ENCODE measurements around the gene DSCAML1.

The DSCAML1 gene

GRCh38 chr11:117545706-117546105 is 251.3 kb downstream of the DSCAML1 start:
- Histone ChIP-seq H3K27ac (ENCODE audit: low read depth, low read length) (no peak overlapping the region), H3K27me3 (ENCODE audit: control insufficient read depth, insufficient read depth, low read length) (no peaks in the 10 kb centered on the region; the same call in 1 of the 2 replicates), H3K4me1 (ENCODE audit: control insufficient read depth, insufficient read depth, low read length) (peaks cover 19% of the 10 kb centered on the region), H3K4me3 (ENCODE audit: low read depth, low read length) (no peak overlapping the region), H3K9ac (ENCODE audit: low read length) (no peak overlapping the region), H3K36me3 (ENCODE audit: control insufficient read depth, insufficient read depth, low read length) (no peaks in the 10 kb centered on the region), H3K9me3 (ENCODE audit: control insufficient read depth, insufficient read depth, low read depth, low read length) (no peaks in the 10 kb centered on the region)

- Histone ChIP-seq H3K4me1 (ENCODE audit: control insufficient read depth, insufficient read depth, low read length) (peaks cover 19% of the 10 kb centered on the region), H3K4me3 (ENCODE audit: low read depth, low read length) (no peak overlapping the region), H3K27ac (ENCODE audit: low read depth, low read length) (no peak overlapping the region), H3K27me3 (ENCODE audit: control insufficient read depth, insufficient read depth, low read length) (no peaks in the 10 kb centered on the region; the same call in 1 of the 2 replicates), H3K9me3 (ENCODE audit: control insufficient read depth, insufficient read depth, low read depth, low read length) (no peaks in the 10 kb centered on the region), H3K36me3 (ENCODE audit: control insufficient read depth, insufficient read depth, low read length) (no peaks in the 10 kb centered on the region), H3K9ac (ENCODE audit: low read length) (no peak overlapping the region)
These were observed 252.8 kb downstream of the DSCAML1 start for GRCh38 chr11:117544130-117544800.

GRCh38 chr11:117541211-117541610 is 255.8 kb downstream of the DSCAML1 start:
- Histone ChIP-seq H3K4me1 (ENCODE audit: control insufficient read depth, insufficient read depth, low read length) (peaks cover 11% of the 10 kb centered on the region), H3K9me3 (ENCODE audit: control insufficient read depth, insufficient read depth, low read depth, low read length) (no peaks in the 10 kb centered on the region), H3K27ac (ENCODE audit: low read depth, low read length) (no peak overlapping the region), H3K27me3 (ENCODE audit: control insufficient read depth, insufficient read depth, low read length) (no peaks in the 10 kb centered on the region; the same call in 1 of the 2 replicates), H3K4me3 (ENCODE audit: low read depth, low read length) (no peak overlapping the region), H3K9ac (ENCODE audit: low read length) (no peak overlapping the region), H3K36me3 (ENCODE audit: control insufficient read depth, insufficient read depth, low read length) (no peaks in the 10 kb centered on the region)

GRCh38 chr11:117538263-117539135 is 258.5 kb downstream of the DSCAML1 start:
- peaks cover 6% of the 10 kb centered on the region; the same call in 1 of the 2 replicates for H3K4me1 ChIP-seq (ENCODE audit: control insufficient read depth, insufficient read depth, low read length)
- no peak overlapping the region for H3K27ac ChIP-seq (ENCODE audit: low read depth, low read length)
- no peak overlapping the region for H3K9ac ChIP-seq (ENCODE audit: low read length)
- H3K9me3 ChIP-seq (ENCODE audit: control insufficient read depth, insufficient read depth, low read depth, low read length), result 0 out of 2 replicates have a peak, but pooled peaks cover 2% of the 10 kb centered on the region
- H3K27me3 ChIP-seq (ENCODE audit: control insufficient read depth, insufficient read depth, low read length), result no peaks in the 10 kb centered on the region
- no peak overlapping the region for H3K4me3 ChIP-seq (ENCODE audit: low read depth, low read length)
- no peaks in the 10 kb centered on the region for H3K36me3 ChIP-seq (ENCODE audit: control insufficient read depth, insufficient read depth, low read length)

GRCh38 chr11:117535850-117536411 is 261.1 kb downstream of the DSCAML1 start:
- no peak overlapping the region for H3K27ac ChIP-seq (ENCODE audit: low read depth, low read length)
- H3K4me1 ChIP-seq (ENCODE audit: control insufficient read depth, insufficient read depth, low read length), result peaks cover 6% of the 10 kb centered on the region; the same call in 1 of the 2 replicates
- H3K27me3 ChIP-seq (ENCODE audit: control insufficient read depth, insufficient read depth, low read length), result no peaks in the 10 kb centered on the region
- H3K36me3 ChIP-seq (ENCODE audit: control insufficient read depth, insufficient read depth, low read length), result no peaks in the 10 kb centered on the region
- H3K9me3 ChIP-seq (ENCODE audit: control insufficient read depth, insufficient read depth, low read depth, low read length), result 0 out of 2 replicates have a peak, but pooled peaks cover 2% of the 10 kb centered on the region
- H3K9ac ChIP-seq (ENCODE audit: low read length), result no peak overlapping the region
- no peak overlapping the region for H3K4me3 ChIP-seq (ENCODE audit: low read depth, low read length)

- H3K4me3 ChIP-seq (ENCODE audit: low read depth, low read length), result no peak overlapping the region
- H3K9ac ChIP-seq (ENCODE audit: low read length), result no peak overlapping the region
- H3K4me1 ChIP-seq (ENCODE audit: control insufficient read depth, insufficient read depth, low read length), result peaks cover 6% of the 10 kb centered on the region; the same call in 1 of the 2 replicates
- H3K27ac ChIP-seq (ENCODE audit: low read depth, low read length), result no peak overlapping the region
- H3K27me3 ChIP-seq (ENCODE audit: control insufficient read depth, insufficient read depth, low read length), result no peaks in the 10 kb centered on the region
- no peaks in the 10 kb centered on the region for H3K36me3 ChIP-seq (ENCODE audit: control insufficient read depth, insufficient read depth, low read length)
- H3K9me3 ChIP-seq (ENCODE audit: control insufficient read depth, insufficient read depth, low read depth, low read length), result 0 out of 2 replicates have a peak, but pooled peaks cover 2% of the 10 kb centered on the region
These were observed 261.7 kb downstream of the DSCAML1 start for GRCh38 chr11:117535201-117535849.

- Histone ChIP-seq H3K27me3 (ENCODE audit: control insufficient read depth, insufficient read depth, low read length) (no peaks in the 10 kb centered on the region), H3K4me1 (ENCODE audit: control insufficient read depth, insufficient read depth, low read length) (peaks cover 14% of the 10 kb centered on the region), H3K36me3 (ENCODE audit: control insufficient read depth, insufficient read depth, low read length) (no peaks in the 10 kb centered on the region), H3K4me3 (ENCODE audit: low read depth, low read length) (no peak overlapping the region), H3K9me3 (ENCODE audit: control insufficient read depth, insufficient read depth, low read depth, low read length) (0 out of 2 replicates have a peak, but pooled peaks cover 2% of the 10 kb centered on the region), H3K27ac (ENCODE audit: low read depth, low read length) (no peak overlapping the region), H3K9ac (ENCODE audit: low read length) (no peak overlapping the region)
These were observed 264.4 kb downstream of the DSCAML1 start for GRCh38 chr11:117532568-117532967.

GRCh38 chr11:117529816-117530215 is 267.2 kb downstream of the DSCAML1 start:
- no peak overlapping the region for H3K9ac ChIP-seq (ENCODE audit: low read length)
- H3K27ac ChIP-seq (ENCODE audit: low read depth, low read length), result no peak overlapping the region
- peaks cover 14% of the 10 kb centered on the region for H3K4me1 ChIP-seq (ENCODE audit: control insufficient read depth, insufficient read depth, low read length)
- H3K9me3 ChIP-seq (ENCODE audit: control insufficient read depth, insufficient read depth, low read depth, low read length), result 0 out of 2 replicates have a peak, but pooled peaks cover 2% of the 10 kb centered on the region
- no peaks in the 10 kb centered on the region for H3K27me3 ChIP-seq (ENCODE audit: control insufficient read depth, insufficient read depth, low read length)
- no peak overlapping the region for H3K4me3 ChIP-seq (ENCODE audit: low read depth, low read length)
- no peaks in the 10 kb centered on the region for H3K36me3 ChIP-seq (ENCODE audit: control insufficient read depth, insufficient read depth, low read length)

- Histone ChIP-seq H3K27me3 (ENCODE audit: control insufficient read depth, insufficient read depth, low read length) (no peaks in the 10 kb centered on the region), H3K9ac (ENCODE audit: low read length) (no peak overlapping the region), H3K36me3 (ENCODE audit: control insufficient read depth, insufficient read depth, low read length) (no peaks in the 10 kb centered on the region), H3K4me3 (ENCODE audit: low read depth, low read length) (no peak overlapping the region), H3K27ac (ENCODE audit: low read depth, low read length) (no peak overlapping the region), H3K4me1 (ENCODE audit: control insufficient read depth, insufficient read depth, low read length) (peaks cover 14% of the 10 kb centered on the region), H3K9me3 (ENCODE audit: control insufficient read depth, insufficient read depth, low read depth, low read length) (no peaks in the 10 kb centered on the region)
These were observed 268.8 kb downstream of the DSCAML1 start for GRCh38 chr11:117528097-117528721.

- H3K4me3 ChIP-seq (ENCODE audit: low read depth, low read length), result no peak overlapping the region
- H3K9ac ChIP-seq (ENCODE audit: low read length), result no peak overlapping the region
- no peaks in the 10 kb centered on the region for H3K9me3 ChIP-seq (ENCODE audit: control insufficient read depth, insufficient read depth, low read depth, low read length)
- H3K27me3 ChIP-seq (ENCODE audit: control insufficient read depth, insufficient read depth, low read length), result no peaks in the 10 kb centered on the region
- no peaks in the 10 kb centered on the region for H3K36me3 ChIP-seq (ENCODE audit: control insufficient read depth, insufficient read depth, low read length)
- peaks cover 14% of the 10 kb centered on the region for H3K4me1 ChIP-seq (ENCODE audit: control insufficient read depth, insufficient read depth, low read length)
- no peak overlapping the region for H3K27ac ChIP-seq (ENCODE audit: low read depth, low read length)
These were observed 269.7 kb downstream of the DSCAML1 start for GRCh38 chr11:117527271-117527670.

All from HUES6 (cell line).